NCI-H345 (cell line): ENCODE measurements around the gene SIN3A.
"Not testable (repeated sequence)": the region's sequence is repeated elsewhere in the genome, so short reads cannot be mapped to it uniquely, and the experiment has no call there.

Experiments used
- DNase-seq: peaks from one replicate; lab custom pipeline; 2025; lab: John Stamatoyannopoulos, UW

SIN3A gene

DNA sequence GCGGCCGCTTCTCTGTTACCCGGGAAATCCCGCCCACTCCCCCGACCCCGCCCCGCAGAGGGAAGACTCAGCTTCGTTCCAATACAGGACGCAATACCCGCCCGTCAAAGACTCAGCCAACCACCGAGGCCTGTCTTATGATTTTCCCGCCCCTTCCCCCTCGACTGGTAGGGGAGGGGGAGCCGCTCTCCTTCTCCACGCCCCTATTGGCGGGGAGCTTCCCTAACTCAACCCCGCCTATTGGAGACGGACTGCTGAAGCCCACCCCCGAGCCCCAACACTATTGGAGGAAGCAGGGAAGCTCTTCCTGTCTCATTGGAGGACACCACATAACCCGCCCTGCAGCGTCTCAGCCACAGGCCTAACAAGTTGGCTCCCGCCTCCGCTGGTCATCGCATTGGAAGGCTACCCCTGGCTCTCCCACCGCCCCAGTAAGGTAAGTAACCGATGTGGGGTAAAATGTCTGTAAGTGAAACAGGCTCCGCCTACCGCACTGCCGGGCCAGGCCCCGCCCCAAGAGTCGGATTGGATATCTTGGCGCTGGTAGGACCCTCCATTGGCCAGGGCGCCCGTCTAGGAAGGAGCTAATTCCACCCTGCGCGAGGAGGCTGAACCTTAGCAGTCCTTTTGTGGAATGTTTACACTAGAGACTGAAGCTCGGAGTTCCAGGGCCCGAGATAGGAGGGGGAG, at the start of gene SIN3A:
TSS of gene SIN3A (minus strand) at position 17 of the 690 bp plus-strand sequence. CDS start 21,315 bp downstream, outside the sequence.
- DNase-seq, result peak; percentile 99

DNA sequence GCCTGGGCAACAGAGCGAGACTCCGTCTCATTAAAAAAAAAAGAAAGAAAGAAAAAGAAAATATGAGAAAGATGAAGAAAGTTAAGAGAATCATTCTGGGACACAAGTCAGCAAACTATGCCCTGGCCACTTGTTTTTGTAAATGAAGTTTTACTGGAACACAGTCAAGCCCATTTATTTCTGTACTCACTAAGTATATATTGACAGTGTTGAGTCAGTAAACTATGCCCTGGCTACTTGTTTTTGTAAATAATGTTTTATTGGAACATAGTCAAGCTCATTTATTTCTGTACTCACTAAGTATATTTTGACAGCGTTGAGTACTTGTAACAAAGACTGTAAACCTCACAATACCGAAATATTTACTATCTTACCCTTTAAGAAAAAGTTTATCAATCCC, 42.2 kb upstream of the SIN3A start:
- DNase-seq, result no peak

DNA sequence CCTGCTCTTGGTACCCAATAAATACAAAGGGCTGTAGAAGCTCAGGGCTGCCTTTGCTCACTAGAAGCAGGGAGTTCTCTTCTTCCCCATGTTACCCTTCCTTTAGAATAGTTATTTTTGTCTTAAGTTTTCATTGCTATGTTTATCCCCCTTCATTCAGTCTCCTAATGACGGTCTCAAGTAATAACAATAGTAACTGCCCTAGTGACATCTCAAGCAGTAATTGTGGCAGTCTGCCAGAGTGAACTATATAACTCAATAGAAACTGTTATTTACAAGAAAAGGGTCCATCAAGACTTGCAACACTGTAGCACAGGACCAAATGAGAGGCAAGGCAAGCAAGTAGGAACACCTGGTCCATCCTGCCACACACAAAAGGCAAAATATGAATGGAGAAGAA, 32.5 kb upstream of the SIN3A start:
- DNase-seq, result no peak

DNA sequence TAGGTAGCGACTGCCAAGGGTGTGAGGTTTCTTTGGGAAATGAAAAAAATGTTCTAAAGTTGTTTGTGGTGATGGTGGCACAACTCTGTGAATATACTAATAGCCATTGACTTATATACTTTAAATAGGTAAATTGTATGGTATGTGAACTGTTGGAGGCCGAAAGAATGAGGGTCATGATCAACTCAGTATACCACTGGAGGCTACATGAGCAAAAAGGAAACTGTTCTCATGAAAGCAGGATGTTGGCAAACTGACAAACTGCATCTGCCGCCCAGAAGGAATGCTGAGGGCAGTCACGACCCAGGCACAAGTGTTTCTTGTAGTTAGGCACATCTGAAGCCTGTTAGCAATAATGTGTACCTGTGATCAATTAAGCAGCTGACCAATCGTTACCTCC, 32.1 kb upstream of the SIN3A start:
- DNase-seq, result not testable (repeated sequence)

DNA sequence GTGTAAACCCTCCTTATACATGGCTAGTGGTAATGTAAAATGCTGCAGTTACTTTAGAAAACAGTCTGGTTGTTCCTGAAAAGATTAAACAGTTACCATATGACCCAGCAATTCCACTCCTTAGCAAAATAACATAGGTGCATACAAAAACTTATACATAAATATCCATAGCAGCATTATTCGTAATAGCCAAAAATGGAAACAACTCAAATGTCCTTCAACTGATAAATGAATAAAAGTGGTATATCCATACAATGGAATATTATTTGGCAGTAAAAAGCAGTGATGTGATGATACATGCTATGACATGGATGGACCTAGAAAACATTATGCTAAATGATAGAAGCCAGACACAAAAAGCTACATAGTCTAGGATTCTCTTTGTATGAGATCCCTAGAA, 31.6 kb upstream of the SIN3A start:
- DNase-seq, result no peak

DNA sequence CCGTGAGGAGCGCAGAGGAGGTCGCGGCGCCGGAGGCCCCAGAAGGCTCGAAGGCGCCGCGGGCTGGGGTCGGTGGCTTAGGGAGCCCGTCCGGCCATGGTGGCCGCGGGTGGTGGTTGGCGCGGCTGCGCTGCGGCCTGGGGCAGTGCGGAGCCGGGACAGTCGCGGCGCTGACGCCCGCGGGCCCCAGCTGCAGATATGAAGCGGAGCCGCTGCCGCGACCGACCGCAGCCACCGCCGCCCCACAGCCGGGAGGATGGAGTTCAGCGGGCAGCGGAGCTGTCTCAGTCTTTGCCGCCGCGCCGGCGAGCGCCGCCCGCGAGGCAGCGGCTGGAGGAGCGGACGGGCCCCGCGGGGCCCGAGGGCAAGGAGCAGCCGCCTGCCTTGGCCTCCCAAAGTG, 29.0 kb upstream of the SIN3A start:
- DNase-seq, result not testable (repeated sequence)

DNA sequence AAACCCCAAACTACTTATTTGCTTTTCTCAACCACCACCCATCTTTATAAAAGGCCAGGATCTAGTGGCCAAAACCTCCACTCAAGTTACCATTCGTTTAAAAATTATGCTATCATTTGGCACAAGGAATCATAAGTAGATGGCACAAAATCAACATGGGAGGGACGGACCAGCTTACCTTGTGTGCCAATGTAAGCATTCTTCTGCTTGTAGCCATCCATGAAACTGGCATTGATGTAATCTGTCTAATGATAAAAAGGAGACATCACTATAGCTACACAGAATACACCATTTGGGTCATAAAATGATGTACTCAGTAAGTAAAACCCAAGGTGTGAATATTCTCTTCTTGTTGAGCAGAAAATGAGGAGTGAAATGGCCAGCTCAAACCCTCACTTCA, 28.2 kb upstream of the SIN3A start:
- no peak for DNase-seq

DNA sequence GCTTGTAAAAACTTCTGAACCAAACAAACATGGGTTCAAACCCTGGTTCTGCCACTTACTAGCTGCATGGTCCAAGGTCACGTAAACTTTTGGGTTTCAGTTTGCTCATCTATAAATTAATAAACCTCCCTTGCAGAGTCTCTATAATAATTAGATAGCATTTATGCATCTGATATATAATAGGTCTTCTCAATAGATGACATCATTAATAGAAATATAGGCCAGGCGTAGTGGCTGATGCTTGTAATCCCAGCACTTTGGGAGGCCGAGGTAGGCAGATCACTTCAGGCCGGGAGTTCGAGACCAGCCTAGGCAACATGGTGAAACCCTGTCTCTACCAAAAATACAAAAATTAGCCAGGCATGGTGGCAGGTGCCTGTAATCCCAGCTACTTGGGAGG, 25.6 kb upstream of the SIN3A start:
- not testable (repeated sequence) for DNase-seq

DNA sequence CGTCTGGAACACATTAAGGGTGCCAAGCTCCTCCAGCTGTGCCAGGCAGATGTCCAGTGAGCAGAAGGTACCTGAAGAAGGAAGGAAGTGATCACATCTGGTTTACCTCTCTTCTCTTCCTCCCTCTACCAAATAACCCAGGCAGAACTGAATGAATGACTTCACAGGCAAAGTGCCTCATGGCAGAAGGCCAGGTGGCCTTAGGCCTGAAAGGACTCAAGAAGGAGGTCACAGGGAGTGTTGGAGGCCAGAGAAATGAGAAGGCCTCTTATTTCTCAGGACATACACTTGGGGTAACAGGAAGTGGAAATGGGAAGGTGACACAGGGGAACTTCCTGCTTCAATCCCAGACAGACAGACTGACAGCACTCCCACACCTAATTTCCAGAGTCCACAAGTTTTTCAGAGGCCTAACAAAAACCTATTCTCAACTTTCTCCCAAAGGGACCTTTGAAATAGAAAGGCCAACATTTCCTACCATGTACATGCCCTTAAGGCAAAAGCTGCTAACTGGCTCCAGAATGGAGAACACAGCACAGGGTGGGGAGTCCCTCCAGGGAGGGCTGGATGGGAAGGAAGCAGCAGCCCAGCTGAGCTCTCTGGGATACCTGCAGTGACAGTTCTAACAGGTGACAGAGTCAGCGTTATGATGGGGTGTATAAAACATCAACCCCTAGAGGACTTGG, 17.6 kb upstream of the SIN3A start:
- no peak for DNase-seq

DNA sequence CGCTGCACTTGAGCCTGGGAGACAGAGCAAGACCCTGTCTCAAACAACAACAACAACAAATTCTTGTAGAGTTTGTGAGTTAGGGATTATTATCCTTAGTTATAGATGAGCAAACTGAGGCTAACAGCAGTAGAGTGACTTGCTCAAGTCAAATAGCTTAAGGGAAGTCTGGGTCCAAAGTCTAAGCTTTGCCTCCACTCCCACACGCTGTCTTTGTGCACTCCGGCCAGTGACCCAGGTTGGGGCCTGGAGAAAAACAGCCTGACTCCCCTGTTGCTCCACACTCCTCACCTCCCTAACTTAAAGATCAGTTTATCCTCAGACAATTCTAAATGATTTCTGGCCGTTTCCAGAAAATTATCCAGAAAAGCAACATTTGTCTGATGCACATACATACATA, 9.2 kb upstream of the SIN3A start:
- DNase-seq, result no peak

DNA sequence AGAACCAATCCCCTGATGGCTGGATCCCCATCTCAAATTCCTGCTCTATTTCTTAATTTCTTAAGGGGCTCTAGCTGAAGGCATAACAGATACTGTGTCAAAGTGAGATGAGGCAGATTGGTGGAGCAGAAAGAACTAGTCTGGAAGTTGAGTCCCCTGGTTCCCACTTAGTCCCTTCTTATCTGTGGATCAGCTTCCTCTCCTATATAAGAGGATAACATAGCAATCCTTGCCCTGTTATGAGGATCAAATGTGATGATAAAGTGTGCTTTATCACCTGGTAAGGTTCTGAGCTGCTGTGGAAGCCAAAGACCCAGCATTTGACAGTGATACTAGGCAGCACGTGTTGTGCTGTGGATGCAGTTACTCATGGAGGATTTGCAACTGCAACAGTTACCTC, 8.1 kb upstream of the SIN3A start:
- DNase-seq, result no peak

DNA sequence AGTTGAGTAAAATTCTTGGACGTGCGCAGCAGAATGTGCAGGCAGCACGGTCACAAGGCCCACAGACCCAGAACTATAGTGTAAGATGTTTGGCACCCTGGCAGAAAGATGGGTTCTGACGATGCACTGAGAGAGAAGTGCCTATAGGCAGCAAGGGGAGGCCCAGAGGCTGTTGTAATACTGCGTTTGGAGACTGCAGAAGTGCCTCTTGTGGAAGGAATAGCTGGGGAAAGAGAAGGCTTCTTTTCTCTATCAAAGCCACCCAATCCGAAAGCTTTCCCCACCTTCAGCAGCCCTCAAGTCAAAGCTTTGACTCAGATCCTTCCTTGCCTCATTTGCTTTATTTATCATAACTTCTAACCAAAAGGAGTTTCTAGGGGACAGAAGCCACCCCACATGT, 5.2 kb upstream of the SIN3A start:
- no peak for DNase-seq

DNA sequence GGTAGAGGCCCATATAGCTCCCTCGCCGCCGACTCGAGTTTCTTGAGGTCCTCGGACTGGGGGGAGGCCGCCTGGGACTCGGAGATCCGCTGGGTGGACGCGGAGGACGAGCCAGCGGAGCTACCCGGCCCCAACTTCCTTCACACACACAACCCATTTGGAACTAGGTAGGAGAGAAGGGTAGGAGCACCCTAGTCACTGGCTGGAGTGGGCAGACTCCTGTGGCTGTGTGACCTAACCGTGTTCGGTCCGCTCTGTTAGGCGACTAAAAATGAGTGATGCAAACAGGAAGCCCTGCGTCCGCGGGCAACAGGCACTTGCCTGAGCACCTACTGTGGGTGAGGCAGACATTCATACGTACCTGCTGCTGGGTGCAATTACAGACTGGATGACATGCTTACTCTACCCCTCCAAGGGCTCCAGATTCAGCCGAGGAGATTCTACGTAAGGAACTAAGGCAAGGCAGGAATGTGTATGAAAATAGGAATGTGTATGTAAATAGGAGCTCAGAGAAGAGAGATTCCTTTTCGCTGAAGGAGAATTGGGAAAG, 4.6 kb upstream of the SIN3A start:
- DNase-seq, result peak; percentile 49

DNA sequence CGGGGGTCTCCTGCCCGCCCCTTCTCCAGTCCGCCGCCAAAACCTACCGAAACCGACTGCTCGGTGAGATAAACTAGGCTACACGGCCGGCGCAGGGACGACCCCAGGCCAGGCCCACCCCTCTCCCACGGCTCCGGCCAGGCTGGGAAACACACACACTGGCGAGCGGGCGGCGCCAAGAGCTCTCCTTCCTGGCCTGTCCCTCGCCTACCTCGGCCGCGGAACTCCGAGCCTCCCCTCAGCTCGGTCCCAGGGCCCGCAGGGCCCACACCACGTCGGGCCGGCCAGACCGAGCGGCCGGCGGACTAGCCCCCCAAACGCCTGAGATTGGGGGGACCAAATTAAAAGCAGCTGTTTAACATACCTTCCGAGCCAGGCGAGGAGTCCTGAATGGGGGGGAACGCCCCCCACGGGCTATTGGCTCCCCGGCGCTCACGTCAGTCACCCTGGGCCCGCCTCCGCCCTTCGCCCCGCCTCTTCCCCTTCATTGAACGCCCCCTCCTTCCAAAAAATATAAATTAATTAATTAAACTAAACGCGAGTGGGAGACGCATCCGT, 4.0 kb upstream of the SIN3A start:
- DNase-seq, result peak; percentile 73

DNA sequence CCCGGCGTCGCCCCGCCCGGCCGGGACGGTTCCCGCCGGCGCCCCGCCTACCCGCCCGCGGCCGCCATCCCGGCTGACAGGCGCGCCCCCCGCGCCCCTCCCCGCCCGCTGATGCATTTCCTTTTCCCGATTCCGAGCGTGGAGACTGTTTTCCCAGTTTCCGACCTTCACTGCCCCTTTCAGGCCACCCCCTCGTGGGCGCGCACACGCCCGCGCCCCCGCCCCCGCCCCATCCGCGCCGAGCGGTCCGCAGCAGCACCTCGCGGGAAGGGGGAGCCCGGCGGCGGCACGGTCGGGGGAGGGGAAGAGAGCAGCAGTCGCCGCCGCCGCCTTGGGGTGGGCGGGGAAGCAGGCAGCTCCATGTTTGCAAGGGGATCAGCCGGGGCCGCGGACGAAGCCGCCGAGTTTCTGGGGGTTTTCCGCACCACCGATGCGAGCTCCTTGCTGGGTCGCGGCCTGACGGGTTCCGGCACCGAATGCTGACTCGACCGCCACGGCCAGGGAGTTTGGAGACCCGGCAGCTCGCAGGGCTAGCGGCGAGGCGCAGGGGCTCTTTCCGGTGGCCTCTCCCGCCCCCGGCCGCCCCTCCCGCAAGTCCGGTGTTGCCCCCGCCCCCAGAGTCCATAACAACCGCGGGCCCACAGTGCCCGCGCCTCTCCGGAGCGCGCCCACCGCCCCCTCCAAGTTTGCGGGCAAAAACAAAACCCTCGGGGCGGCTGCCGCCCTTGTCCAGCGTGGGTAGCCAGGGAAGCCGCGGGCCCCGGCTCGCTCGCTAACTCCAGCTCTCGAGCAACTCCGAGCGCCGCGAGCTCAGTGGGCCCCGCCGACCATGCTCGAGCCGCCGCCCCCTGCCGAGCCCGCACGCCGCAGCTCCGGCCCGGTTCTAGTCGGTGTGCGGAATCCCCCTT, 3.2 kb upstream of the SIN3A start:
- DNase-seq, result peak; percentile 34

DNA sequence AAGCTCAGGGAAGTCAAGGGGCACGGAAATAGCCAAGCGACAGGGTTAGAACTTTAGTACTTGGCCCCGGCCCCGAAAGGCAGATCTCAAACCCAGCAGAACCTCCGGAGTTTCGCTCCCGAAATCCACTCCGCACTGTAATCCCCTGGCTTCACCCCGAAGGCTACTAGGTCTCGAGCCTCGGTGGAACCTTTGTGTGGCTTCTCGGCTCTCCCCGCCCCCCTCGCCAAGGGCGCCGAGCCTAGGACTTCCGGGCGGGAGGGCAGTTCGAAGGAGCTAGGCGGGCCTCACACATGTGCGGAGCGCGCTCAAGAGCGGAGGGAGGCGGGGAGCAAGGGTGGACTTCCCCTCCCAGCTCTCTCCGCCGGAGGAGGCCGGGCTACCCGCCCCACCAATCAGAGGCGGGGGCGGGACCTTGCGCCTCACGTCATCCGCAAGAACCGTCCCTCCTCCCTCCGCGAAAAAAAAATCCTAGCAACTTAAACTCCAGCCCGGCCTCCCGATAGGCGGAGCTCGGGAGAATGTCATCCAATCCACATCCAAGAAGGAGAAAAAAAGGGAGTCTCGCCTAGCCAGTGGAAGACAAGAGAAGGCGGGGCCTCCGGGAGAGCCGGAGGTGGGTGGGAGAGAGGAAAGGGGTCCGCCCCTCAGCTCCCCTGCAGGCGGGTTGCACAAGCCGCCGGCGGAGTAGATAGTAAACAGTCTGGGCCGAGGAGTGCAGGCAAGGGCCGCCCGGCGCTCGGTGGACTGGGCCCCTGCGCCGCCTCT, 2.4 kb upstream of the SIN3A start:
- peak; percentile 99 for DNase-seq

DNA sequence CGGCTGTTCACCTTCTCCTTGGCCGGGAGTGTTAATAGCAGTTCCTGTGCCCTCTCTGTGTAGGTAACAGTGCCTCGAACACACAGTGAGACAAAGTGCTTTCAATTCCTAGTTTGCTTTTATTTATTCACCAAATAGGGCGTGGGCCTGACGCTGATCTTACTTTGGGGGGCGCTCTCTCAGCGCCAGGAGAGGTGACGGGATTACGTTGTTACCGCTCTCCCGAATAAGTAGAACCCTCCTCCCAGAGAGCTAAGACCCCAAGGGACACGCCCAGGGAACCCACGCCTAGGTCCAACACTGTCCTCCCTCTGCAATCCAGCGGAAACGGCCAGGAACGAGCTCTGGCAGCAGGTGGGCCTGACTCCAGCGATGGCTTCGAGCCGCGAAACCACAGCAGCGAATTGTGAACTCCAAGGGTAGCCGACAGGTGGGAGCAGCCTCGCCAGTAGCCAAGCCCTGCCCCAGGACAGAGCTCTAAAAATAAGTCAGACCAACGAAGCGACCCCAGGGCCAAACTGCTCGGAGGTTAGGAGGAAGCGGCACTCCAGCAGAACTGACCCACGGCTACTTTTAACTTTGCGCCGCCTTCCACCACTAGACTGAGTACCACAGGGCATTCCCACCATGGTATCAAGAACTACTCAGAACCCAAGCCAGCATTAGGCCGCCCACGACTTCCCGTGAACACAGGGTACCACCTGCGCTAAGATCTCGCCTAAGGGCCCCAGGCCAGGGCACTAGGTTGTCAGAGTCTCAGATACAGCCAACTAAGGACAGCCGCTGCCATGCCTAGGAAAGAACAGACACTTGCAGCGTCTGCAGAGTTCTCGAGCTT, 1.6 kb upstream of the SIN3A start:
- DNase-seq, result peak; percentile 22

DNA sequence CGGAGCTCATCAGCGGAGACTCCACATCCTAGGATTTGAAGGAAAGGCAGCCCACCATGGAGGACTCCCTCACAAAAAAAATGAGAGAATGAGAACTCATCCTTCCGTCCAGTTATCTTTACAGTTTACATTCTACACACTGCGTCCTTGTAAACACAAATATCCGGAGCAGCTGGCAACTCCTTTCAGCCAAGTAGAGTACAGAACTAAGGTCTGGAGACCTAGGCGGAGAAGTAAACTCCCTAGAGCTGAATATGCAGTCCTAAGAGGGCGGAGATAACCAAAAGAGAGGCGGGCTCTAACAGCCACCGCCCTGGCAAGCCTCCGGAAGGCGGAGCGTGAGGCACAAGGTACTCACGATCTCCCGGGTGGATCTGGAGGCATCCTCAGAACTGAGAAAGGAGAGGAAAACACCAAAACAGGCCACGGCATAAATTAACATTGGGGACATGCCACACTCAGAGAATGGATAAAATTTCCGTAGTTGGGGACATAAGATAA, 924 bp upstream of the SIN3A start:
- peak; percentile 77 for DNase-seq

DNA sequence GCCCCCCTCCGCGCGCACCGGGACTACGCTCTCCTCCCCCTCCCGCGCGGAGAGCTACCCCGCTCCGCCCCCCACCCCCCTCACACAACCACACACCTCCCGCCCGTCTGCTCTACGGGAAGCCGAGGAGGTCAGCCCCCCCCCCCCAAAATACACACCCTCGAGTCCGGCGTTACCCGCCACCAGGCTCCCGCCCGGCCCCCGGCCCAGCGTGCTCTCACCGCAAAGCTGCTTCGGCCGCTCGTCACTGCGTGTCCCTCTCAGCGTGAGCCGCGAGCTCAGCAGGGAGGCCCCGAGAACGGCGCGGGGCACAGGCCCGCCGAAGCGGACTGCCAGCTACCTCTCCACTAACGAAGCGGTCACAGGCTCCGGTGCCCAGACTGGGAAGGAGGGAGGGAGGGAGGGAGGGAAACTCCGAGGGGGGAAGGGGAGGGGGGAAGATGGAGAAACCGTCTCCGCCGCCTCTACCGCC, 252 bp downstream of the SIN3A start:
- DNase-seq, result no peak
